ENCODE measurements around the gene NTN1.
A peak's percentile ranks its signal among the peaks of the same experiment; 100 is the strongest.

NTN1 gene

GRCh38 chr17:9221147-9221921 is 200.0 kb downstream of the NTN1 start:
- DNase-seq: no peak

GRCh38 chr17:9221922-9222180 is 200.5 kb downstream of the NTN1 start:
- no peak for DNase-seq

- no peak for DNase-seq
Measured at GRCh38 chr17:9223531-9223930, 202.2 kb downstream of the NTN1 start.

GRCh38 chr17:9224485-9224884 is 203.2 kb downstream of the NTN1 start:
- no peak for DNase-seq

- no peak for DNase-seq
Measured at GRCh38 chr17:9225305-9226101, 204.2 kb downstream of the NTN1 start.

- DNase-seq: no peak
Measured at GRCh38 chr17:9226130-9226793, 205.0 kb downstream of the NTN1 start.

- DNase-seq: no peak
Measured at GRCh38 chr17:9226794-9227135, 205.5 kb downstream of the NTN1 start.

GRCh38 chr17:9227819-9228407 is 206.6 kb downstream of the NTN1 start:
- DNase-seq: no peak

GRCh38 chr17:9228408-9229159 is 207.3 kb downstream of the NTN1 start:
- peak; percentile 96 for DNase-seq

- no peak for DNase-seq
Measured at GRCh38 chr17:9229160-9229825, 208.0 kb downstream of the NTN1 start.

GRCh38 chr17:9229826-9230201 is 208.5 kb downstream of the NTN1 start:
- no peak for DNase-seq

- DNase-seq: peak; percentile 57
Measured at GRCh38 chr17:9230346-9230745, 209.0 kb downstream of the NTN1 start.

GRCh38 chr17:9230861-9231260 is 209.6 kb downstream of the NTN1 start:
- no peak for DNase-seq

GRCh38 chr17:9231449-9232154 is 210.3 kb downstream of the NTN1 start:
- no peak for DNase-seq

GRCh38 chr17:9232155-9232475 is 210.8 kb downstream of the NTN1 start:
- DNase-seq: no peak

GRCh38 chr17:9232591-9233270 is 211.4 kb downstream of the NTN1 start:
- peak; percentile 64 for DNase-seq

- DNase-seq: no peak
Measured at GRCh38 chr17:9233271-9233599, 211.9 kb downstream of the NTN1 start.

- DNase-seq: no peak
Measured at GRCh38 chr17:9233761-9234160, 212.5 kb downstream of the NTN1 start.

GRCh38 chr17:9234389-9234945 is 213.2 kb downstream of the NTN1 start:
- no peak for DNase-seq

GRCh38 chr17:9235346-9235745 is 214.0 kb downstream of the NTN1 start:
- no peak for DNase-seq

Measured in fibroblast of skin of right quadriceps (primary cell).